ENCODE data around the gene RSPO1.
"Not testable (repeated sequence)": the region's sequence is repeated elsewhere in the genome, so short reads cannot be mapped to it uniquely, and the experiment has no call there.

Gene RSPO1

DNA sequence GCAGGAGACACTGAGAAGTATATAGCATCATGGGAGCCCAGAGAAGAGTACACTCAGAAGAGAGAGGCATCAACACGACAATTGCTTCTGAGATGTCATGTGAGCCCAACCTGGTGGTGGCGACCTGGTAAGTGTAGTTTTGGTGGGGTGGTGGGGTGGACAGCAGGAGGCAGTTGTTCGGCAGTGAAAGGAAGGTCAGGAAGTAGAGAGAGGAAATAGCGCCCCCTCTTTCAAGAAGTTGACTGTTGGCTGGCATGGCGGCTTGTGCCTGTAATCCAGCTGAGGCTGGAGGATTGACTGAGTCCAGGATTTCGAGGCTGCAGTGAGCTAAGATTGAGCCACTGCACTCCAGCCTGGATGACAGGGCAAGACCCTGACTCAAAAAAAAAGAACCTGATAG lies 12.6 kb downstream of the RSPO1 start:
- DNase-seq (ENCODE audit: low read depth in 1 of 2, low spot score in 1 of 2): no peak

DNA sequence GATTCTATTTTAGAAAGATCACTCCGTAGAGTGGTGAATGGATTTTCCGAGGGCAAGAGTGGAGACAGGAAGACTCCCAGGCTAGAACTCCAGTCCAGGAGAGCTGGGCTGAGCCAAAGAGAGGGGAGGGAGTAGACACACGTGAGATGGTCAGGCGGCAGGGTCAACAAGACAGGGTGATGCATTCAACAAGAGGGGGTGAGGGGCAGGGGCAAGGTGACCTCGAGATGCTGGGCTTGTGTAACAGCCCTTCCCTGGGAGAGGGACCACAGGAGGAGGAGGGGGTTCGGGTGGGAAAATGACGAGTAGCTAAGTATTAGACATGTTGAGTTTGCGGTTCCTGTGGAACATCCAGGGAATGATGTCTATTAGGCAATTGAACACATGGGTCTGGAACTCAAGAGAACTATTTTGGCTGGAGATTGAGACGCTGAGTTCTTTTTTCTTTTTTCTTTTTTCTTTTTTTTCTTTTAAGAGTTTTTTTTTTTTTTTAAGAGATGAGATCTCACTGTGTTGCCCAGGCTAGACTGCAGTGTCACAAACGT lies 13.3 kb downstream of the RSPO1 start:
- DNase-seq (ENCODE audit: low read depth in 1 of 2, low spot score in 1 of 2): no peak

GRCh38 chr1:37620707-37621106 lies 14.0 kb downstream of the RSPO1 start:
- DNase-seq (ENCODE audit: low read depth in 1 of 2, low spot score in 1 of 2): no peak

GRCh38 chr1:37616330-37616729 lies 18.4 kb downstream of the RSPO1 start:
- DNase-seq (ENCODE audit: low read depth in 1 of 2, low spot score in 1 of 2): no peak

DNA sequence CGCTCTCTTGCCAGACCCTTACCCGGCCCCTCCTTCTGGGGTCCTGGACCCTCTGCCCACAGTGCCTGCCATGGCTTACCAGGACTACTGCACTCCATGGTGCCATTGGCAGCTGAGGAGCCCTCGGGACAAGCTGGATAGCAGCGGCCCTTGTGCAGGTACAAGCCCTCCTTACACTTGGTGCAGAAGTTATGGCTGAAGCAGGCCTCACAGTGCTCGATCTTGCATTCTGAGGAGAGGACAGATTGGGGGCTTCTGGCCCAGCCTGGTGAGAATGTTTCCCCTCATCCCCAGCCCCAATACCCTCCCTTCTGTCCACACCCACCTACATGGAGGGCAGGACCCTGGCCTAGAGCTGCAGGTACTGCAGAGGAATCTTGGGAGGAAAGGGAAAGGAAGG lies 20.6 kb downstream of the RSPO1 start:
- DNase-seq (ENCODE audit: low read depth in 1 of 2, low spot score in 1 of 2): no peak

GRCh38 chr1:37612186-37612585 lies 22.5 kb downstream of the RSPO1 start:
- no peak for DNase-seq (ENCODE audit: low read depth in 1 of 2, low spot score in 1 of 2)

DNA sequence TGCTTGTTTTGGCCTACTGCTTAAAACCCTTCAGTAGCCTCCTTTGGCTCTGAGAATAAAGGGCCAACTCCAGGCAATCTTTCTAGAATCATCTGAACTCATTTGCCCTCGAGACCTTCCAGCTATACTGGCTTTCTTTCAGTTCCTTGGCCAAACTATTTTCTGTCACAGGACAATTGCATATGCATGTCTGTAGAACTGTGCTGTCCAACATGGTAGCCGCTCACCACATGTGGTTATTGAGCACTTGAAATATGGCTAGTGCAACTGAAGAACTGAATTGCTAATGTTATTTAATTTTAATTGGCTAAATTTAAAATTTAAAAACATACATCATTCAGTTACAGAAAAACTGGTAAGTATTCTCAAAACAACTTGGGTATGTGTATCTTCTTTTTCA lies 24.7 kb downstream of the RSPO1 start:
- no peak for DNase-seq (ENCODE audit: low read depth in 1 of 2, low spot score in 1 of 2)

- no peak for DNase-seq (ENCODE audit: low read depth in 1 of 2, low spot score in 1 of 2)
Observed at GRCh38 chr1:37609002-37609401, 25.7 kb downstream of the RSPO1 start.

GRCh38 chr1:37606481-37607263 lies 28.0 kb downstream of the RSPO1 start:
- DNase-seq (ENCODE audit: low read depth in 1 of 2, low spot score in 1 of 2): no peak

DNA sequence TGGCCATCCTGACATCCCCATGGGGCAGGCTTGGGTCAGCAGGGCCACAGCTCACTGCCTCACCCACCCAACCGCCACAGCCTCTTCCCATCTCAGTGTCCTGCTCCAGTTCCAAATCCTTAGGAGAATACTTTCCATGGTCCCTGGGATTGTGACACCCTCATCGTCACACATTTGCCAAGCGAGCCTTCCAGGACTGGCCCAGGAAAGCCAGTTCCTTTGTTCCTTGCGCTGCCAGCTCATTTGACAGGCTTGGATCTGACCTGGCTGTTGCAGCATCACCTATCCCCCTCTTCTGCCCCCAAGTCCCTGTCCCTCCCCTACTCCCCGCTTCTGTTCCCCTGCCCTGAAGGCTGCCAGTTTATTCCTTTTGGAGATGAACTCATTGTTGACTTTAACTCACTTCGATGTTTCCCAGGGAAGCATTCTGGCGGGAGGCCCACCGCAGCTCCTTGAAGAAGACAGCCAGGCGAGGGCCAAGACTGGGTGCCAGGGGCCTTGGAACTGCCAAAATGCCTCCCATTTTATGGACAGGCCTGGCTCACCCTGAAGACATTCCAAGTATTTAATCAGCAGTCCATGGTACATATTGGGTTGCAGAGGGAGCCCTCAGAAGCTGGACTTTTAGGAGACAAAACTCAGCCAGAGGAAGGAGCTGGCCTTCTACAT lies 28.8 kb downstream of the RSPO1 start:
- DNase-seq (ENCODE audit: low read depth in 1 of 2, low spot score in 1 of 2): no peak

DNA sequence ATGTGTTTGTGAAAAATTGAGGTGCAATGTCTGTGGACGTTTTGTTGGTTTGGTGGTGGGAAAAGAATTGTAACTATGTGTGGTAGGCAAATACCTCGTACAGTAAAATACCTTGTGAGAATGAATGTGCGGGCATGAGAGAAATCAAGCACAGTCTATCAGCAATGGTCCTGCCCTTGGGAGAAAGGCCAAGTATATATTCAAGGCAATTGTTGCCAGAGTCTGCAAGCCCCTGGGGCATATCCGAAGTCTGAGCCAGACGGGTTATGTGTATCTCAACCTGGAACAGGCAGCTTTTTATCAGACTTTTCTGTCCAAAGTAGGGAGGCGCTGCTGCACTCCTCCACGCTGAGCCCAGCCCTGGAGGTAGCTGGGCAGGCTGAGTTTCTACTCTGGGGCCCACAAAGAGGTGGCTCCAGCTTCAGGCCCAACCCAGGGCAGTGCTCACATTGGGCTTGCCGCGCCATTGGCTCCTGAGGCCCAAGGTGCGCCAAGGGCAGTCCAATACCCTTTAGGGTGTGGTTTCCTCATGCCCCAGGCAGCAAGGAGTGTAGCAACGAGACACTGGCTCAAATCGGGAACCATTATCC lies 29.5 kb downstream of the RSPO1 start:
- no peak for DNase-seq (ENCODE audit: low read depth in 1 of 2, low spot score in 1 of 2)

GRCh38 chr1:37602750-37603694 lies 31.7 kb downstream of the RSPO1 start:
- DNase-seq (ENCODE audit: low read depth in 1 of 2, low spot score in 1 of 2): no peak

GRCh38 chr1:37601441-37601840 lies 33.3 kb downstream of the RSPO1 start:
- DNase-seq (ENCODE audit: low read depth in 1 of 2, low spot score in 1 of 2): no peak

GRCh38 chr1:37599940-37600339 lies 34.8 kb downstream of the RSPO1 start:
- no peak for DNase-seq (ENCODE audit: low read depth in 1 of 2, low spot score in 1 of 2)

- DNase-seq (ENCODE audit: low read depth in 1 of 2, low spot score in 1 of 2): no peak
Observed at GRCh38 chr1:37596182-37596667, 38.5 kb downstream of the RSPO1 start.

- peak; percentile 90 to 92 for DNase-seq (ENCODE audit: low read depth in 1 of 2, low spot score in 1 of 2)
Observed at GRCh38 chr1:37595440-37596181, 39.1 kb downstream of the RSPO1 start, which contains the start of gene GNL2. TSS of gene GNL2 (minus strand) at chr1:37595937. CDS start at chr1:37595822, 115 bp downstream.

GRCh38 chr1:37593726-37594125 lies 41.0 kb downstream of the RSPO1 start:
- DNase-seq (ENCODE audit: low read depth in 1 of 2, low spot score in 1 of 2): no peak

GRCh38 chr1:37588939-37589338 lies 45.8 kb downstream of the RSPO1 start:
- no peak for DNase-seq (ENCODE audit: low read depth in 1 of 2, low spot score in 1 of 2)

GRCh38 chr1:37584544-37584943 lies 50.1 kb downstream of the RSPO1 start:
- DNase-seq (ENCODE audit: low read depth in 1 of 2, low spot score in 1 of 2): not testable (repeated sequence)

GRCh38 chr1:37575692-37576091 lies 59.0 kb downstream of the RSPO1 start:
- no peak for DNase-seq (ENCODE audit: low read depth in 1 of 2, low spot score in 1 of 2)
